ENCODE measurements around the gene ZNF319. TPM values are rescaled to one million over a fixed set of nuclear protein-coding genes. Genes with fewer than 3 reads are reported as not detected.

ZNF319 gene
- total RNA-seq, 1 donor = 4.3 TPM

GRCh38 chr16:58021661-58022551, 21.4 kb upstream of the ZNF319 start:
- H3K9me3 ChIP-seq (ENCODE audit: low read depth, low read length) = no peaks in the 10 kb centered on the region
- H2AFZ ChIP-seq (ENCODE audit: low read length) = no peak overlapping the region
- H4K20me1 ChIP-seq (ENCODE audit: insufficient read depth, low read length) = peaks cover 8% of the 10 kb centered on the region
- no peaks in the 10 kb centered on the region for H3K36me3 ChIP-seq (ENCODE audit: insufficient read depth, low read length)
- peak overlapping the region; percentile 25 for H3K27ac ChIP-seq (ENCODE audit: low read depth, low read length)
- H3K4me3 ChIP-seq (ENCODE audit: insufficient read depth, low read length) = no peak overlapping the region
- peaks cover 22% of the 10 kb centered on the region for H3K4me1 ChIP-seq (ENCODE audit: insufficient read depth, low read length)
- H3K27me3 ChIP-seq (ENCODE audit: insufficient read depth, low read length) = peaks cover 28% of the 10 kb centered on the region
- peak; percentile 89 for DNase-seq (ENCODE audit: insufficient read length, low spot score, missing footprints)
- peak overlapping the region; percentile 63 for H3K4me2 ChIP-seq (ENCODE audit: insufficient read depth, low read length)
- no peak for TF ChIP-seq CTCF (IDR thresholded peaks at IDR 0.05; ENCODE audit: extremely low read depth, low read depth, low read length)
- no peaks in the 10 kb centered on the region for H3K79me2 ChIP-seq (ENCODE audit: insufficient read depth, low read length)

- DNase-seq (ENCODE audit: insufficient read length, low spot score, missing footprints) = peak; percentile 84
- H3K36me3 ChIP-seq (ENCODE audit: insufficient read depth, low read length) = no peaks in the 10 kb centered on the region
- H2AFZ ChIP-seq (ENCODE audit: low read length) = no peak overlapping the region
- no peaks in the 10 kb centered on the region for H3K79me2 ChIP-seq (ENCODE audit: insufficient read depth, low read length)
- H4K20me1 ChIP-seq (ENCODE audit: insufficient read depth, low read length) = peaks cover 8% of the 10 kb centered on the region
- no peaks in the 10 kb centered on the region for H3K9me3 ChIP-seq (ENCODE audit: low read depth, low read length)
- peak; percentile 85 for TF ChIP-seq CTCF (IDR thresholded peaks at IDR 0.05; ENCODE audit: extremely low read depth, low read depth, low read length)
- H3K4me1 ChIP-seq (ENCODE audit: insufficient read depth, low read length) = peaks cover 22% of the 10 kb centered on the region
- no peak overlapping the region for H3K4me3 ChIP-seq (ENCODE audit: insufficient read depth, low read length)
- H3K27me3 ChIP-seq (ENCODE audit: insufficient read depth, low read length) = peaks cover 21% of the 10 kb centered on the region
- no peak overlapping the region for H3K4me2 ChIP-seq (ENCODE audit: insufficient read depth, low read length)
- no peak overlapping the region for H3K27ac ChIP-seq (ENCODE audit: low read depth, low read length)
These were observed 20.4 kb upstream of the ZNF319 start for GRCh38 chr16:58020628-58021521.

GRCh38 chr16:58019866-58020538, 19.5 kb upstream of the ZNF319 start:
- TF ChIP-seq CTCF (IDR thresholded peaks at IDR 0.05; ENCODE audit: extremely low read depth, low read depth, low read length) = no peak
- H3K4me2 ChIP-seq (ENCODE audit: insufficient read depth, low read length) = no peak overlapping the region

More at GRCh38 chr16:58019866-58020538, 19.5 kb upstream of the ZNF319 start:
- Histone ChIP-seq H3K27me3 (ENCODE audit: insufficient read depth, low read length) (peaks cover 16% of the 10 kb centered on the region), H3K4me3 (ENCODE audit: insufficient read depth, low read length) (no peak overlapping the region), H3K36me3 (ENCODE audit: insufficient read depth, low read length) (peaks cover 3% of the 10 kb centered on the region), H3K27ac (ENCODE audit: low read depth, low read length) (no peak overlapping the region), H3K4me1 (ENCODE audit: insufficient read depth, low read length) (peaks cover 17% of the 10 kb centered on the region), H3K79me2 (ENCODE audit: insufficient read depth, low read length) (no peaks in the 10 kb centered on the region), H2AFZ (ENCODE audit: low read length) (no peak overlapping the region), H4K20me1 (ENCODE audit: insufficient read depth, low read length) (peaks cover 8% of the 10 kb centered on the region), H3K9me3 (ENCODE audit: low read depth, low read length) (no peaks in the 10 kb centered on the region)
- peak; percentile 26 for DNase-seq (ENCODE audit: insufficient read length, low spot score, missing footprints)
